ENCODE data around the gene CAPNS2. TPM values are rescaled to one million over a fixed set of nuclear protein-coding genes. Genes with fewer than 3 reads are reported as not detected.

CAPNS2 gene
- total RNA-seq, 1 experiment from 2014 or later = not detected

GRCh38 chr16:55557186-55557585, 9.3 kb upstream of the CAPNS2 start:
- no peak overlapping the region for H3K4me3 Mint-ChIP-seq (ENCODE audit: unreplicated experiment)
- Histone ChIP-seq H3K9me3 (no peaks in the 10 kb centered on the region), H3K27me3 (replicated peaks; ENCODE audit: control insufficient read depth, insufficient read depth, low read length) (no peaks in the 10 kb centered on the region), H3K4me1 (no peaks in the 10 kb centered on the region), H3K4me3 (ENCODE audit: low read depth, low read length) (no peak overlapping the region), H3K36me3 (ENCODE audit: control insufficient read depth, insufficient read depth, low read length) (no peaks in the 10 kb centered on the region; the same call in 1 of the 2 replicates)
- H3K4me1 Mint-ChIP-seq (ENCODE audit: low read depth, unreplicated experiment) = peaks cover 7% of the 10 kb centered on the region
- BruUV-seq (replicated peaks) = no TSS peak
- H3K9me3 Mint-ChIP-seq (ENCODE audit: unreplicated experiment) = no peaks in the 10 kb centered on the region
- intact Hi-C loops (cut with micrococcal nuclease; ENCODE audit: unreplicated experiment) = no loop called here
- no peak for DNase-seq
- POLR2A ChIA-PET = no interaction called here
- H3K36me3 Mint-ChIP-seq (ENCODE audit: insufficient read depth, unreplicated experiment) = no peaks in the 10 kb centered on the region
- no peaks in the 10 kb centered on the region for H3K27me3 Mint-ChIP-seq (ENCODE audit: insufficient read depth, unreplicated experiment)
- CTCF ChIA-PET = no interaction called here
- no peak overlapping the region for H3K27ac Mint-ChIP-seq (ENCODE audit: unreplicated experiment)
- TF ChIP-seq CTCF (IDR thresholded peaks at IDR 0.05; ENCODE audit: insufficient read depth in 1 of 2, low read depth in 1 of 2, low read length in 1 of 2, severe bottlenecking in 1 of 2, unreplicated experiment in 1 of 2) = no peak

- no peaks in the 10 kb centered on the region for H3K27me3 ChIP-seq (replicated peaks; ENCODE audit: control insufficient read depth, insufficient read depth, low read length)
- DNase-seq = no peak
- no peaks in the 10 kb centered on the region for H3K4me1 ChIP-seq
- H3K9me3 Mint-ChIP-seq (ENCODE audit: unreplicated experiment) = no peaks in the 10 kb centered on the region
- ChIA-PET CTCF (no interaction called here), POLR2A (no interaction called here)
- H3K27ac Mint-ChIP-seq (ENCODE audit: unreplicated experiment) = no peak overlapping the region
- H3K4me3 ChIP-seq (ENCODE audit: low read depth, low read length) = no peak overlapping the region
- intact Hi-C loops (cut with micrococcal nuclease; ENCODE audit: unreplicated experiment) = no loop called here
- H3K4me1 Mint-ChIP-seq (ENCODE audit: low read depth, unreplicated experiment) = peaks cover 7% of the 10 kb centered on the region
- H3K27me3 Mint-ChIP-seq (ENCODE audit: insufficient read depth, unreplicated experiment) = no peaks in the 10 kb centered on the region
- no TSS peak for BruUV-seq (replicated peaks)
- H3K9me3 ChIP-seq = no peaks in the 10 kb centered on the region
- TF ChIP-seq CTCF (IDR thresholded peaks at IDR 0.05; ENCODE audit: insufficient read depth in 1 of 2, low read depth in 1 of 2, low read length in 1 of 2, severe bottlenecking in 1 of 2, unreplicated experiment in 1 of 2) = no peak
- H3K36me3 Mint-ChIP-seq (ENCODE audit: insufficient read depth, unreplicated experiment) = no peaks in the 10 kb centered on the region
- no peak overlapping the region for H3K4me3 Mint-ChIP-seq (ENCODE audit: unreplicated experiment)
- no peaks in the 10 kb centered on the region for H3K36me3 ChIP-seq (ENCODE audit: control insufficient read depth, insufficient read depth, low read length)
Observed at GRCh38 chr16:55559233-55559632, 7.3 kb upstream of the CAPNS2 start.

GRCh38 chr16:55559933-55560516, 6.5 kb upstream of the CAPNS2 start:
- no peaks in the 10 kb centered on the region for H3K27me3 ChIP-seq (replicated peaks; ENCODE audit: control insufficient read depth, insufficient read depth, low read length)
- Mint-ChIP-seq H3K27ac (ENCODE audit: unreplicated experiment) (no peak overlapping the region), H3K9me3 (ENCODE audit: unreplicated experiment) (no peaks in the 10 kb centered on the region)

More at GRCh38 chr16:55559933-55560516, 6.5 kb upstream of the CAPNS2 start:
- TF ChIP-seq CTCF (IDR thresholded peaks at IDR 0.05; ENCODE audit: insufficient read depth in 1 of 2, low read depth in 1 of 2, low read length in 1 of 2, severe bottlenecking in 1 of 2, unreplicated experiment in 1 of 2) = no peak
- Histone ChIP-seq H3K36me3 (ENCODE audit: control insufficient read depth, insufficient read depth, low read length) (no peaks in the 10 kb centered on the region), H3K9me3 (no peaks in the 10 kb centered on the region), H3K4me1 (no peaks in the 10 kb centered on the region), H3K4me3 (ENCODE audit: low read depth, low read length) (no peak overlapping the region)
- Mint-ChIP-seq H3K4me3 (ENCODE audit: unreplicated experiment) (no peak overlapping the region), H3K36me3 (ENCODE audit: insufficient read depth, unreplicated experiment) (no peaks in the 10 kb centered on the region), H3K4me1 (ENCODE audit: low read depth, unreplicated experiment) (peaks cover 7% of the 10 kb centered on the region), H3K27me3 (ENCODE audit: insufficient read depth, unreplicated experiment) (no peaks in the 10 kb centered on the region)
- DNase-seq = no peak
- intact Hi-C loops (cut with micrococcal nuclease; ENCODE audit: unreplicated experiment) = no loop called here
- no TSS peak for BruUV-seq (replicated peaks)
- CTCF ChIA-PET = no interaction called here
- POLR2A ChIA-PET = no interaction called here

Data from Caco-2 (cell line).